Osteoblast (primary cell): ENCODE data around the gene MANSC1. TPM values are rescaled to one million over a fixed set of nuclear protein-coding genes. Genes with fewer than 3 reads are reported as not detected.

ENCODE experiments used
- DNase-seq: peaks from one replicate; pipeline ENCODE4 v3.0.0; 2011; ENCODE audit warnings: low spot score, mixed read lengths; ENCODE audit not compliant: insufficient read length; ENCODE audit errors: missing footprints
- H2AFZ ChIP-seq: 2 replicates; pipeline ENCODE4 v1.6.0; 2011; ENCODE audit warnings: mild to moderate bottlenecking, low read length
- H3K27ac ChIP-seq: 2 replicates; pipeline ENCODE4 v1.5.1; 2011; ENCODE audit warnings: mild to moderate bottlenecking, low read depth, low read length, moderate library complexity
- H3K27me3 ChIP-seq: 2 replicates; pipeline ENCODE4 v1.6.0; 2012; ENCODE audit warnings: mild to moderate bottlenecking, control low read depth, inconsistent platforms, low read length, moderate library complexity; ENCODE audit not compliant: insufficient read depth
- H3K36me3 ChIP-seq: 2 replicates; pipeline ENCODE4 v1.5.1; 2011; ENCODE audit warnings: mild to moderate bottlenecking, low read length, control low read depth, moderate library complexity; ENCODE audit not compliant: insufficient read depth
- H3K4me1 ChIP-seq: 2 replicates; pipeline ENCODE4 v1.5.1; 2011; ENCODE audit warnings: mild to moderate bottlenecking, low read length, control low read depth, moderate library complexity; ENCODE audit not compliant: insufficient read depth
- H3K4me2 ChIP-seq: 2 replicates; pipeline ENCODE4 v1.6.0; 2011; ENCODE audit warnings: mild to moderate bottlenecking, low read length; ENCODE audit not compliant: insufficient read depth
- H3K4me3 ChIP-seq: fragments of 200-600 bp; sonication (generic); 3 replicates; pipeline ENCODE4 v1.5.1; 2012; ENCODE audit warnings: mild to moderate bottlenecking, low read length, inconsistent platforms; ENCODE audit not compliant: insufficient read depth
- H3K79me2 ChIP-seq: 2 replicates; pipeline ENCODE4 v1.6.0; 2012; ENCODE audit warnings: mild to moderate bottlenecking, low read length, control low read depth, inconsistent platforms; ENCODE audit not compliant: insufficient read depth
- H3K9me3 ChIP-seq: 2 replicates; pipeline ENCODE4 v1.5.1; 2011; ENCODE audit warnings: low read depth, low read length, control low read depth
- H4K20me1 ChIP-seq: 2 replicates; pipeline ENCODE4 v1.6.0; 2012; ENCODE audit warnings: mild to moderate bottlenecking, low read length, control low read depth; ENCODE audit not compliant: insufficient read depth
- total RNA-seq: library from RNA; depleted of rRNA; stranded (reverse); fragments of >200 nt; gene quantifications from 2 replicates; pipeline ENCODE4 v1.2.3, GENCODE V29; 2012
- TF ChIP-seq, protein P1 (sequence below): IDR thresholded peaks from 2 replicates; pipeline ENCODE4 v1.5.1; 2011; ENCODE audit warnings: mild to moderate bottlenecking, low read depth, low read length, moderate library complexity; ENCODE audit errors: extremely low read depth

MANSC1 gene
- total RNA-seq, 1 donor, result 3.3 TPM

DNA sequence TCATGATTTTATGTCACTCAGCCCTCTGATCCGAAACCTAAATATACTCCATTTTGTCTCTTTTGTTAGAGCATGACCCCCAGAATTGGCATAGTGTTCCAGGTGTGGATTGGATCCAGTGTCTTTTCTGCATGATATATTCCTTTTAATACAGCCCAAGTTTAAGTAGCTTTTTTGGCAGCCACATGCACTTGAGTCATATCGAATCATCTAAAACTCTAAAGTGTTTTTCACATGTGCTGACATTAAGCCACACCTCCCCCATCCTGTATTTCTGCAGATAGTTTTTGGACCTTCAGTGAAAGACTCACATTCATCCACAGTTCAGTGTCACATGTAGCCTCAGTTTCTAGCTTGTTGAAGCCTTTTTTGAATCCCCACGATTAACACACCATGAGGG is 37.5 kb upstream of the MANSC1 start:
- Histone ChIP-seq H2AFZ (peak overlapping the region; percentile 43), H4K20me1 (no peaks in the 10 kb centered on the region), H3K36me3 (no peaks in the 10 kb centered on the region), H3K79me2 (peaks cover 3% of the 10 kb centered on the region), H3K4me3 (no peak overlapping the region), H3K4me1 (peaks cover 11% of the 10 kb centered on the region), H3K27ac (peak overlapping the region; percentile 20), H3K9me3 (no peaks in the 10 kb centered on the region), H3K4me2 (peak overlapping the region; percentile 49), H3K27me3 (no peaks in the 10 kb centered on the region)
- TF ChIP-seq, protein P1, sequence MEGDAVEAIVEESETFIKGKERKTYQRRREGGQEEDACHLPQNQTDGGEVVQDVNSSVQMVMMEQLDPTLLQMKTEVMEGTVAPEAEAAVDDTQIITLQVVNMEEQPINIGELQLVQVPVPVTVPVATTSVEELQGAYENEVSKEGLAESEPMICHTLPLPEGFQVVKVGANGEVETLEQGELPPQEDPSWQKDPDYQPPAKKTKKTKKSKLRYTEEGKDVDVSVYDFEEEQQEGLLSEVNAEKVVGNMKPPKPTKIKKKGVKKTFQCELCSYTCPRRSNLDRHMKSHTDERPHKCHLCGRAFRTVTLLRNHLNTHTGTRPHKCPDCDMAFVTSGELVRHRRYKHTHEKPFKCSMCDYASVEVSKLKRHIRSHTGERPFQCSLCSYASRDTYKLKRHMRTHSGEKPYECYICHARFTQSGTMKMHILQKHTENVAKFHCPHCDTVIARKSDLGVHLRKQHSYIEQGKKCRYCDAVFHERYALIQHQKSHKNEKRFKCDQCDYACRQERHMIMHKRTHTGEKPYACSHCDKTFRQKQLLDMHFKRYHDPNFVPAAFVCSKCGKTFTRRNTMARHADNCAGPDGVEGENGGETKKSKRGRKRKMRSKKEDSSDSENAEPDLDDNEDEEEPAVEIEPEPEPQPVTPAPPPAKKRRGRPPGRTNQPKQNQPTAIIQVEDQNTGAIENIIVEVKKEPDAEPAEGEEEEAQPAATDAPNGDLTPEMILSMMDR, result no peak
- DNase-seq, result peak; percentile 38

DNA sequence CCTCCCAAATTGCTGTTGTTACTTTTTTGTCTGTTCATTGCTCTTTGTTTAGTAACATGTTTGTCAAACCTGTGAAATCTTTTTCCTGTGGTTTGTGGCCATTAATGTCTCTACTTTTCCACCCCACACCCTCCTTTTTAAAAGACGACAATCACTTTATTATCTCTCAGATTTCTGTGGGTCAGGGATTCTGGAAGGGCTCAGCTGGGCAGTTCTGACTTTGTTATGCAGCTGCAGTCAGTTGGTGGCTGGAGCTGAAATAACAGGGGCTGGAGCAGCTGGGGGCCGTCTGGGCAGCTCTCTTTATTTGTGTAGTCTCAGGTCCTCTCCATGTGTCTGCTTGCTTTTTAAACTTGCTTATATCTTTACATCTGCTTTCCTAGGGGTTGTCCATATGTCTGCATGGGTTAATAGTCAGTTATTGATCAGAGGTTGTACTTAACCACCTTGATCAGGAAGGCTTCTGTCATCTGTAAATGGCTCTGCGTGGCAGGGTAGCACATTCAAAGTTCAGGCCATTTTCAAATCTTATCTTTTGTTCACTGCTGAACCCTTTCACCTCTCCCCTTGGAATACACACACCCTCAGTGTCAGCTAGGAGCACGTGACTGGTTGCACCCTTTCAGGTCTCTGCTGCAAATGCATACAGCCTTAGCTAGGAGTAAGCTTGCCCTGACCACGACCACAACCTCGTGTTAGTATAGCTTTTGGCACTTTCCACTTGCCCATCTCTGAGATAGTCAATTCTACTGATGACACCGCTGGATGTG is 34.7 kb upstream of the MANSC1 start:
- H3K4me2 ChIP-seq, result no peak overlapping the region
- no peaks in the 10 kb centered on the region for H3K27me3 ChIP-seq
- no peak overlapping the region for H3K4me3 ChIP-seq
- H3K27ac ChIP-seq, result no peak overlapping the region
- no peaks in the 10 kb centered on the region for H4K20me1 ChIP-seq
- peaks cover 20% of the 10 kb centered on the region for H3K4me1 ChIP-seq
- peaks cover 12% of the 10 kb centered on the region for H3K79me2 ChIP-seq
- no peaks in the 10 kb centered on the region for H3K36me3 ChIP-seq
- no peak for DNase-seq
- peak overlapping the region; percentile 26 for H2AFZ ChIP-seq
- TF ChIP-seq, protein P1, result no peak
- H3K9me3 ChIP-seq, result no peaks in the 10 kb centered on the region

DNA sequence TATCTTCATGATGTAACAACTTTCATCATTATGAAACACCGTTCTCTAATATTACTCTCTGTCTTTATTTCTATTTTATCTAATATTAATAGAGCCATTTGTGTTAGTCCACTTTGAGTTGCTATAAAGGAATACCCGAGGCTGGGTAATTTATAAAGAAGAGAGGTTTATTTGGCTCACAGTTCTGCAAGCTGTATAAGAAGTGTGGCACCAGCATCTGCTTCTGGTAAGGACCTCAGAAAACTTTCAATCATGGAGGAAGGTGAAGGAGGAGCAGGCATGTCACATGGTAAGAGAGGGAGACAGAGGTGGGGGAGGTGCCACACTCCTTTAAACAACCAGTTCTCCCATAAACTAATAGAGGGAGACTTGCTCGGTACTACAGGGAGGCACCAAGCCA is 31.9 kb upstream of the MANSC1 start:
- Histone ChIP-seq H3K4me3 (no peak overlapping the region), H4K20me1 (no peaks in the 10 kb centered on the region), H3K27ac (no peak overlapping the region), H3K36me3 (no peaks in the 10 kb centered on the region), H3K4me2 (no peak overlapping the region), H3K79me2 (peaks cover 12% of the 10 kb centered on the region), H3K4me1 (peaks cover 14% of the 10 kb centered on the region), H3K9me3 (no peaks in the 10 kb centered on the region), H3K27me3 (no peaks in the 10 kb centered on the region), H2AFZ (no peak overlapping the region)
- TF ChIP-seq, protein P1, result no peak
- no peak for DNase-seq

DNA sequence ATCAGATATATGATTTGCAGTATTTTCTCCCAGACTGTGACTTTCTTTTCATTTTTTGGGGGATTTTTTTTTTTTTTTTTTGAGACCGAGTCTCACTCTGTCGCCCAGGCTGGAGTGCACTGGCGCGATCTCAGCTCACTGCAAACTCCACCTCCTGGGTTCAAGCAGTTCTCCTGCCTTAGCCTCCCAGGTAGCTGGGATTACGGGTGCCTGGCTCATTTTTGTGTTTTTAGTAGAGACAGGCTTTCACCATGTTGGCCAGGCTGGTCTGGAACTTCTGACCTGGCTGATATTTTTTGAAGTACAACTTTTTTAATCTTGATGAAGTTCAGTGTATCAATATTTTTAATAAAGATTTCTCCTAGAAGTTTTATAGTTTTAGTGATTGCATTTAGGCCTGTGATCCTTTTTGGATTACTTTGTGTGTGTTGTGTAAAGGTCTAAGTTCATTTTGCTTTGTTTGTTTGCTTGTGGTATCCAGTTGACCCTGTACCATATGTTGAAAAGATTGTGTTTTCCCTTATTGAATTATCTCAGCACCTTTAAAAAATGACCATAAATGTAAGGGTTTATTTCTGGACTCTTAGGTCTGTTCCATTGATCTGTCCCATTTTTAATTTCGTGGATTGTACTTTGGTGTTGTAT is 31.0 kb upstream of the MANSC1 start:
- DNase-seq, result no peak
- Histone ChIP-seq H3K9me3 (no peaks in the 10 kb centered on the region), H3K4me3 (no peak overlapping the region), H3K27me3 (no peaks in the 10 kb centered on the region), H3K27ac (peak overlapping the region; percentile 35), H2AFZ (no peak overlapping the region), H3K4me1 (peaks cover 12% of the 10 kb centered on the region), H3K36me3 (no peaks in the 10 kb centered on the region), H4K20me1 (no peaks in the 10 kb centered on the region), H3K4me2 (no peak overlapping the region), H3K79me2 (peaks cover 12% of the 10 kb centered on the region)
- TF ChIP-seq, protein P1, result no peak
